GM15510 (cell line): ENCODE results near the gene ABCB11.

Experiments
- POLR2A ChIP-seq: IDR thresholded peaks from 3 replicates; pipeline ENCODE4 v1.6.1; 2011; ENCODE audit warnings: borderline replicate concordance; ENCODE audit not compliant: insufficient read length; ENCODE audit errors: extremely low read depth

The ABCB11 gene

GRCh38 chr2:168935810-168936581 lies 95.1 kb downstream of the ABCB11 start:
- no peak for TF ChIP-seq POLR2A

- no peak for TF ChIP-seq POLR2A
Observed at GRCh38 chr2:168934826-168935225, 96.3 kb downstream of the ABCB11 start.

GRCh38 chr2:168930242-168930641 lies 100.9 kb downstream of the ABCB11 start:
- TF ChIP-seq POLR2A, result no peak

- TF ChIP-seq POLR2A, result no peak
Observed at GRCh38 chr2:168929031-168929430, 102.1 kb downstream of the ABCB11 start.

GRCh38 chr2:168928113-168928831 lies 102.9 kb downstream of the ABCB11 start:
- TF ChIP-seq POLR2A, result no peak

- TF ChIP-seq POLR2A, result no peak
Observed at GRCh38 chr2:168926621-168927386, 104.3 kb downstream of the ABCB11 start.

GRCh38 chr2:168920504-168921157 lies 110.5 kb downstream of the ABCB11 start:
- no peak for TF ChIP-seq POLR2A

GRCh38 chr2:168916331-168916675 lies 114.8 kb downstream of the ABCB11 start:
- no peak for TF ChIP-seq POLR2A

- no peak for TF ChIP-seq POLR2A
Observed at GRCh38 chr2:168915441-168916330, 115.4 kb downstream of the ABCB11 start.

- TF ChIP-seq POLR2A, result no peak
Observed at GRCh38 chr2:168913495-168913894, 117.6 kb downstream of the ABCB11 start.

GRCh38 chr2:168912901-168913369 lies 118.2 kb downstream of the ABCB11 start:
- TF ChIP-seq POLR2A, result no peak

GRCh38 chr2:168912466-168912865 lies 118.7 kb downstream of the ABCB11 start:
- no peak for TF ChIP-seq POLR2A

GRCh38 chr2:168910330-168910729 lies 120.8 kb downstream of the ABCB11 start:
- no peak for TF ChIP-seq POLR2A
